Measurements from ENCODE around the gene CHMP5. TPM values are rescaled to one million over a fixed set of nuclear protein-coding genes. Genes with fewer than 3 reads are reported as not detected.

CHMP5 gene
- polyA plus RNA-seq, 1 of the 3 experiments (the other 2 are of a cell fraction): 88.3 TPM

DNA sequence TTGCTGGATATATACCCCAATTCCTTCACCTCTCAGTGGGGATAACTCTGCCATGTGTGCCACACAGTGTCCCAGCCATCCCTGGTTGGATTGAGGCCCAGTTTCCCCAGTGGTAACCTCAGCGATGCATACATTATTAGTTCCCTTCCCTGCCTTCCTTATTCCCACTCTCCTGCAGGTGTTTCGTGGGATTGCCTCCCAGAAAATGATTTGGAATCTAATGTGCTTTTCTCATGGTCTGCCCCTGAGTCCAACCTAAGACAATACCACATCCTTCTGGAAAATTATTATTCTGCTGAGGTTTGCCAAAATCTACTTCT, 33.3 kb upstream of the CHMP5 start:
- POLR2A ChIA-PET: no interaction called here
- Histone ChIP-seq H2AFZ (ENCODE audit: low read depth) (no peak overlapping the region), H3K9ac (no peak overlapping the region), H3K27me3 (ENCODE audit: insufficient read depth) (no peaks in the 10 kb centered on the region), H3F3A (replicated peaks; ENCODE audit: insufficient read depth) (no peaks in the 10 kb centered on the region), H3K4me3 (ENCODE audit: low read depth in 2 of 2, low read length in 1 of 2) (no peak overlapping the region), H3K4me1 (ENCODE audit: control insufficient read depth in 1 of 2, insufficient read depth in 2 of 2, low read depth in 1 of 2, low read length in 1 of 2) (peaks cover 4% of the 10 kb centered on the region in 2 experiments; a peak in 2 of 4 replicates), H3K9me2 (no peaks in the 10 kb centered on the region), H3K79me2 (ENCODE audit: insufficient read depth) (no peaks in the 10 kb centered on the region), H4K20me1 (ENCODE audit: insufficient read depth) (no peaks in the 10 kb centered on the region), H3K9me3 (no peaks in the 10 kb centered on the region), H3K27ac (ENCODE audit: low read depth in 2 of 2, low read length in 1 of 2) (no peak overlapping the region), H3K4me2 (no peak overlapping the region), H3K36me3 (replicated peaks in 1 of 2; ENCODE audit: control insufficient read depth in 1 of 2, insufficient read depth in 2 of 2, low read length in 1 of 2) (no peaks in the 10 kb centered on the region)
- CTCF ChIA-PET: interaction anchor here (1.1 to 1.4 kb wide), 2 partner anchors 56 to 143 kb away, joined by 3 read pairs; no protein-coding TSS in a partner anchor
- 78% methylated on average over 2 of the region's 2 CpGs for WGBS (ENCODE audit: low lambda C conversion rate)
- DNase-seq: no peak
- TF ChIP-seq POLR2AphosphoS5 (IDR thresholded peaks at IDR 0.05; ENCODE audit: low read depth, low read length): no peak
- TF ChIP-seq, protein P1, sequence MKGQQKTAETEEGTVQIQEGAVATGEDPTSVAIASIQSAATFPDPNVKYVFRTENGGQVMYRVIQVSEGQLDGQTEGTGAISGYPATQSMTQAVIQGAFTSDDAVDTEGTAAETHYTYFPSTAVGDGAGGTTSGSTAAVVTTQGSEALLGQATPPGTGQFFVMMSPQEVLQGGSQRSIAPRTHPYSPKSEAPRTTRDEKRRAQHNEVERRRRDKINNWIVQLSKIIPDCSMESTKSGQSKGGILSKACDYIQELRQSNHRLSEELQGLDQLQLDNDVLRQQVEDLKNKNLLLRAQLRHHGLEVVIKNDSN (IDR thresholded peaks at IDR 0.05; ENCODE audit: borderline replicate concordance, low read depth): no peak
- no peak for TF ChIP-seq ELF1 (IDR thresholded peaks at IDR 0.05)
- no peak for TF ChIP-seq CHD2 (IDR thresholded peaks at IDR 0.05; ENCODE audit: low read length, partially characterized antibody)
- TF ChIP-seq, protein P2, sequence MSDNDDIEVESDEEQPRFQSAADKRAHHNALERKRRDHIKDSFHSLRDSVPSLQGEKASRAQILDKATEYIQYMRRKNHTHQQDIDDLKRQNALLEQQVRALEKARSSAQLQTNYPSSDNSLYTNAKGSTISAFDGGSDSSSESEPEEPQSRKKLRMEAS (IDR thresholded peaks at IDR 0.05; ENCODE audit: low read depth): no peak
- no peak for TF ChIP-seq JUND (IDR thresholded peaks at IDR 0.05)
- TF ChIP-seq EZH2phosphoT487 (IDR thresholded peaks at IDR 0.05; ENCODE audit: borderline replicate concordance, low read depth): no peak

GRCh38 chr9:33232815-33233214, 32.0 kb upstream of the CHMP5 start:
- H3K4me3 ChIP-seq (ENCODE audit: low read depth in 2 of 2, low read length in 1 of 2): no peak overlapping the region
- no peak overlapping the region for H3K27ac ChIP-seq (ENCODE audit: low read depth in 2 of 2, low read length in 1 of 2)
- DNase-seq: no peak
- no peaks in the 10 kb centered on the region for H3K9me3 ChIP-seq
- POLR2A ChIA-PET: no interaction called here
- 83% methylated on average over 6 of the region's 6 CpGs for WGBS (ENCODE audit: low lambda C conversion rate)
- H3K79me2 ChIP-seq (ENCODE audit: insufficient read depth): no peaks in the 10 kb centered on the region
- H3K27me3 ChIP-seq (ENCODE audit: insufficient read depth): no peaks in the 10 kb centered on the region
- H4K20me1 ChIP-seq (ENCODE audit: insufficient read depth): no peaks in the 10 kb centered on the region
- H3K9ac ChIP-seq: no peak overlapping the region
- peaks cover 4% of the 10 kb centered on the region in 2 experiments; a peak in 2 of 4 replicates for H3K4me1 ChIP-seq (ENCODE audit: control insufficient read depth in 1 of 2, insufficient read depth in 2 of 2, low read depth in 1 of 2, low read length in 1 of 2)
- H3F3A ChIP-seq (replicated peaks; ENCODE audit: insufficient read depth): no peaks in the 10 kb centered on the region
- H3K36me3 ChIP-seq (replicated peaks in 1 of 2; ENCODE audit: control insufficient read depth in 1 of 2, insufficient read depth in 2 of 2, low read length in 1 of 2): no peaks in the 10 kb centered on the region
- CTCF ChIA-PET: interaction anchor here (1.3 to 1.6 kb wide), 3 partner anchors 9 to 54 kb away, joined by 3 to 4 read pairs (median 3); no protein-coding TSS in a partner anchor
- no peaks in the 10 kb centered on the region for H3K9me2 ChIP-seq
- H3K4me2 ChIP-seq: no peak overlapping the region
- H2AFZ ChIP-seq (ENCODE audit: low read depth): no peak overlapping the region
- TF ChIP-seq, protein P2 (IDR thresholded peaks at IDR 0.05; ENCODE audit: low read depth): no peak
- TF ChIP-seq, protein P3, sequence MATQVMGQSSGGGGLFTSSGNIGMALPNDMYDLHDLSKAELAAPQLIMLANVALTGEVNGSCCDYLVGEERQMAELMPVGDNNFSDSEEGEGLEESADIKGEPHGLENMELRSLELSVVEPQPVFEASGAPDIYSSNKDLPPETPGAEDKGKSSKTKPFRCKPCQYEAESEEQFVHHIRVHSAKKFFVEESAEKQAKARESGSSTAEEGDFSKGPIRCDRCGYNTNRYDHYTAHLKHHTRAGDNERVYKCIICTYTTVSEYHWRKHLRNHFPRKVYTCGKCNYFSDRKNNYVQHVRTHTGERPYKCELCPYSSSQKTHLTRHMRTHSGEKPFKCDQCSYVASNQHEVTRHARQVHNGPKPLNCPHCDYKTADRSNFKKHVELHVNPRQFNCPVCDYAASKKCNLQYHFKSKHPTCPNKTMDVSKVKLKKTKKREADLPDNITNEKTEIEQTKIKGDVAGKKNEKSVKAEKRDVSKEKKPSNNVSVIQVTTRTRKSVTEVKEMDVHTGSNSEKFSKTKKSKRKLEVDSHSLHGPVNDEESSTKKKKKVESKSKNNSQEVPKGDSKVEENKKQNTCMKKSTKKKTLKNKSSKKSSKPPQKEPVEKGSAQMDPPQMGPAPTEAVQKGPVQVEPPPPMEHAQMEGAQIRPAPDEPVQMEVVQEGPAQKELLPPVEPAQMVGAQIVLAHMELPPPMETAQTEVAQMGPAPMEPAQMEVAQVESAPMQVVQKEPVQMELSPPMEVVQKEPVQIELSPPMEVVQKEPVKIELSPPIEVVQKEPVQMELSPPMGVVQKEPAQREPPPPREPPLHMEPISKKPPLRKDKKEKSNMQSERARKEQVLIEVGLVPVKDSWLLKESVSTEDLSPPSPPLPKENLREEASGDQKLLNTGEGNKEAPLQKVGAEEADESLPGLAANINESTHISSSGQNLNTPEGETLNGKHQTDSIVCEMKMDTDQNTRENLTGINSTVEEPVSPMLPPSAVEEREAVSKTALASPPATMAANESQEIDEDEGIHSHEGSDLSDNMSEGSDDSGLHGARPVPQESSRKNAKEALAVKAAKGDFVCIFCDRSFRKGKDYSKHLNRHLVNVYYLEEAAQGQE (IDR thresholded peaks at IDR 0.05; ENCODE audit: low read depth, low read length): no peak
- TF ChIP-seq USF2 (IDR thresholded peaks at IDR 0.05; ENCODE audit: borderline replicate concordance, low read depth, low read length) (no peak), PBX3 (IDR thresholded peaks at IDR 0.05) (no peak), TAF1 (IDR thresholded peaks at IDR 0.05; ENCODE audit: borderline replicate concordance, low read depth, low read length) (no peak), RAD21 (IDR thresholded peaks at IDR 0.05; ENCODE audit: low read length) (no peak), GATA2 (CRISPR knock-in tag; IDR thresholded peaks at IDR 0.05) (no peak), MXI1 (IDR thresholded peaks at IDR 0.05; ENCODE audit: low read depth, low read length) (no peak), ELF1 (IDR thresholded peaks at IDR 0.05) (no peak), GABPA (IDR thresholded peaks at IDR 0.05; ENCODE audit: low read depth) (no peak), SMC3 (IDR thresholded peaks at IDR 0.05; ENCODE audit: low read depth, low read length) (no peak), TCF12 (IDR thresholded peaks at IDR 0.05) (no peak), SIN3A (IDR thresholded peaks at IDR 0.05; ENCODE audit: borderline replicate concordance, low read depth, low read length) (no peak), RXRA (IDR thresholded peaks at IDR 0.05; ENCODE audit: borderline replicate concordance, low read depth) (no peak)
- TF ChIP-seq, protein P4, sequence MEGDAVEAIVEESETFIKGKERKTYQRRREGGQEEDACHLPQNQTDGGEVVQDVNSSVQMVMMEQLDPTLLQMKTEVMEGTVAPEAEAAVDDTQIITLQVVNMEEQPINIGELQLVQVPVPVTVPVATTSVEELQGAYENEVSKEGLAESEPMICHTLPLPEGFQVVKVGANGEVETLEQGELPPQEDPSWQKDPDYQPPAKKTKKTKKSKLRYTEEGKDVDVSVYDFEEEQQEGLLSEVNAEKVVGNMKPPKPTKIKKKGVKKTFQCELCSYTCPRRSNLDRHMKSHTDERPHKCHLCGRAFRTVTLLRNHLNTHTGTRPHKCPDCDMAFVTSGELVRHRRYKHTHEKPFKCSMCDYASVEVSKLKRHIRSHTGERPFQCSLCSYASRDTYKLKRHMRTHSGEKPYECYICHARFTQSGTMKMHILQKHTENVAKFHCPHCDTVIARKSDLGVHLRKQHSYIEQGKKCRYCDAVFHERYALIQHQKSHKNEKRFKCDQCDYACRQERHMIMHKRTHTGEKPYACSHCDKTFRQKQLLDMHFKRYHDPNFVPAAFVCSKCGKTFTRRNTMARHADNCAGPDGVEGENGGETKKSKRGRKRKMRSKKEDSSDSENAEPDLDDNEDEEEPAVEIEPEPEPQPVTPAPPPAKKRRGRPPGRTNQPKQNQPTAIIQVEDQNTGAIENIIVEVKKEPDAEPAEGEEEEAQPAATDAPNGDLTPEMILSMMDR (IDR thresholded peaks at IDR 0.05): no peak

Data from SK-N-SH (cell line).